HCEC 1CT (cell line): ENCODE measurements around the gene COPS7A.

Experiments used
- DNase-seq: peaks from one replicate; pipeline ENCODE4 v3.0.0-alpha.2; 2017

Gene COPS7A

DNA sequence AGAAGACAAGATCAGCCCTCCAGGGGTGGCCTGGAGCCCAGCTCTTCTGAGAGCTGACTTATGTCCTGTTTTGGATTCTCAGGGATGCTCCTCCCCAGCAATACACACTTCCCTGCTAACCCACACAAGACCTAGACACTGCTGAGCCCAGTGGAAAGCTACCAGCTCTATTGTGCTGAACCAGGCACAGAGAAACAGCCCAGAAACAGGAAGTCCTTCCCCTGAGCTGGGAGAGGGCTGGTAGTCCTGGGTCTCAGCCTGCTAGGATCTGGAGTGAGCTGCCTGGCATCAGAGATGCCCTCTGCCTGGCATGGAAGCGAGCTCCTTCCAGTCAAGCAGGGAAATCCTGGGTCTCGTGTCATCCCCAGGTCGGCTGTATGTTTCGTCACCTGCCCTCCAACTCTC, 47.2 kb downstream of the COPS7A start:
- DNase-seq = no peak

DNA sequence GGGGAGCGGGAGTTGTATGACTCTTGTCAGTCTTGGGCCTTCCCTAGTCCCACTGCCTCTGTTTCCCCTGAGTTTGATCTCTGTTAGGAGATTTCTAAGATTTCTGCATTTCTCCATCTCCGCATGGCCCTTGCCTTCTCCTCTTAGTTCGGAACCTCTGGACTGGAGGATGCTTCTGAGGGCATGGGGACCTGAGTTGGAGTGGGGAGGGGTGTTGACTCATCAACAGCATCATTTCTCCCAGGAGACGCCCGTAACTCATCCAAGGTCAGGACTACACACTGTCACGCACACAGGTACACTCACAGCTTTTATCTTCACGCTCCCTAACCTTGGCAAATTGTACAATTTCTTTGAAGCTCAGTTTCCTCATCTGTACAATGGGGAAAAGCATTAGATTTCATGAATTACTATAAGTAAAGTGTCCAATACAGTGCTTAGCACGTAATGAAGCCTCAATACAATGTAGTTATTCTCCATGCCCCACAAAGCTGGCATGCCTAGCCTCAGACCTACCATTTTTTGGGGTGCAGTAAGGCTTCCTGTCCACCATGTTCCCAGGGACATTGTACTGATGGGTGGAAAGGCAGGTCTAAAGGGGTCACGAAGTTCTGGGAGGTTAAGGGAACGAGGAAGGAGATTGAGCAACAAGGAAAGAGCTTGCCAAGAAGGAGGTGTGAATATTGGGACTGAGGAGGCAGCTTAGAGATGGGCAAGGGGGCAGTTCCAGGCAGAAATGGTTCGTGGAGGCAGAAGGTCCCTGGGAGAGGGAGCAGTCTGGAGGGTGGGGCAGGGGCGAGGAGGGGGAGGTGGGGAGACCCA, 47.9 kb downstream of the COPS7A start:
- no peak for DNase-seq

DNA sequence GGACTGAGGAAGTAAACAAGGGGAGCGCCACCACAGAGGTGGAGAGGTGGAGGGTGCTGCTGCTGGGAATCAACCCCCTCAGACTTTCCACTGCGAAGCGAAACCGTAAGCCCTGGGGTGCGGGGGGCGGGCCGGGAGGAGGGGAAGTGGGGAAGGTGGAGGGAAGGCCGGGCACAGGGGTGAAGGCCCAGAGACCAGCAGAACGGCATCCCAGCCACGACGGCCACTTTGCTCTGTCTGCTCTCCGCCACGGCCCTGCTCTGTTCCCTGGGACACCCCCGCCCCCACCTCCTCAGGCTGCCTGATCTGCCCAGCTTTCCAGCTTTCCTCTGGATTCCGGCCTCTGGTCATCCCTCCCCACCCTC, 48.5 kb downstream of the COPS7A start, which contains the start of gene LAG3:
TSS of gene LAG3 (plus strand) at position 190 of the 365 bp plus-strand sequence. CDS start 333 bp downstream, outside the sequence.
- DNase-seq = no peak

DNA sequence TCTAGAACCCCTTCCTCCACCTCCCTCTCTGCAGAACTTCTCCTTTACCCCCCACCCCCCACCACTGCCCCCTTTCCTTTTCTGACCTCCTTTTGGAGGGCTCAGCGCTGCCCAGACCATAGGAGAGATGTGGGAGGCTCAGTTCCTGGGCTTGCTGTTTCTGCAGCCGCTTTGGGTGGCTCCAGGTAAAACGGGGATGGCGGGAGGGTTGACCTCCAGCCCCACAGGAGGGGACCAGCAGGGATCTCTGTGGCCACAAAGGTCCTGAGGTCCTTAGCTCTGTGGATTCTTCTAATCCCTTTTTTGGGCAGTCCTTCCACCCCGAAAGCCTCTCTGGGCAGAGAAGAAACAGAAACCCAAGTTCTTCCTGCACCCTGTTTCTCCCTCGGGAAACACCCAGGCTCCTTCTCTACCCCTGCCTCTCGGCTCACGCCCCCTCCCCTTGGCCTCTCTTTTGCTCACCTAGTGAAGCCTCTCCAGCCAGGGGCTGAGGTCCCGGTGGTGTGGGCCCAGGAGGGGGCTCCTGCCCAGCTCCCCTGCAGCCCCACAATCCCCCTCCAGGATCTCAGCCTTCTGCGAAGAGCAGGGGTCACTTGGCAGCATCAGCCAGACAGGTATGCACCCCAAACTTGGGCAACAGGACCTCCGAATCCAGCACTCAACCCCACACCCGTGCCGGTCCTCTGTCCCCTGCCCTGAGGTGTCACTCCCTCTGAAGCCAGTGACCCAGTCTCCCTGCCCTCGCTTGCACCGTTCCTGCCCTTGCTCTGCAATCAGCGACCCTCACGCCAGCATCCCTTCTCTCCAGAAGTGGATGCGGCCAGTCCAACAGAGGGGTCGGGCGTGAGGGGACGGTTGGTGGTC, 49.1 kb downstream of the COPS7A start:
- no peak for DNase-seq

DNA sequence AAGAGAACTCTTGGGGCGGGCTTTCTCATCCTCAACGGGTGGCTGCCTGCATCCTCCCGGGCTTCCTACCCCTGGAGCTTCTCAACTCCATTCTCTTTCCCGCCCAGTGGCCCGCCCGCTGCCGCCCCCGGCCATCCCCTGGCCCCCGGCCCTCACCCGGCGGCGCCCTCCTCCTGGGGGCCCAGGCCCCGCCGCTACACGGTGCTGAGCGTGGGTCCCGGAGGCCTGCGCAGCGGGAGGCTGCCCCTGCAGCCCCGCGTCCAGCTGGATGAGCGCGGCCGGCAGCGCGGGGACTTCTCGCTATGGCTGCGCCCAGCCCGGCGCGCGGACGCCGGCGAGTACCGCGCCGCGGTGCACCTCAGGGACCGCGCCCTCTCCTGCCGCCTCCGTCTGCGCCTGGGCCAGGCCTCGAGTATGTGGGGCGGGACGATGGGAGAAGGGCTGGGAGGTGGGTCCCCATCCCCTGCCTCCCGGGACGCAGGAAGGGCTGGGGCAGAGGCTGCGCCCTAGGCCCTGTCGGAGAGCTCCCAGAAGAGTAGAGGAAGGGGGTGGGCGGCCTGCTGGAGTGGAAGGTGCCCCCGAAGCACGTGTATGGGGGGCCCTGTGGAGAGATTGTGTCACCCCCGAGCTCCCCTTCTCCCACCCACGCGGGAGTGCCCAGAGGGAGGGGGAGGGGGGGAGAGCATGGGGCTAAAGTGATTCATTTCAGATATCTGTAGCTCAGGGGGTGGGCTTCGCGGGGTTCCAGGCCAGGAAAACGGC, 49.9 kb downstream of the COPS7A start:
- no peak for DNase-seq

DNA sequence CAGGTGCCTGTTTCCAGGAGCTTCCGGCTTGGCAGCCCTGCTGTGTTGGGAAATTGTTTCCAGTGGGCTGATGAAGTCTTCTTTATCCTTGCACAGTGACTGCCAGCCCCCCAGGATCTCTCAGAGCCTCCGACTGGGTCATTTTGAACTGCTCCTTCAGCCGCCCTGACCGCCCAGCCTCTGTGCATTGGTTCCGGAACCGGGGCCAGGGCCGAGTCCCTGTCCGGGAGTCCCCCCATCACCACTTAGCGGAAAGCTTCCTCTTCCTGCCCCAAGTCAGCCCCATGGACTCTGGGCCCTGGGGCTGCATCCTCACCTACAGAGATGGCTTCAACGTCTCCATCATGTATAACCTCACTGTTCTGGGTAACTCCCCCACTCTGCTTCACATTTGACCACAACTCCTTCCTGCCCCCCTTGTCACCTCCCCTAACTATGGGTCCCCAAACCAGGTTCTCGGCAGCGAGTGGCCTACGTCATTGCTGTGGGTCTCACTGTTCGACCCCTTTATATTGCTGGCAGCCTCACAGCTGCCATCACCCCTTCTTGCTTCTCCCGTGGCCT, 50.7 kb downstream of the COPS7A start:
- no peak for DNase-seq

DNA sequence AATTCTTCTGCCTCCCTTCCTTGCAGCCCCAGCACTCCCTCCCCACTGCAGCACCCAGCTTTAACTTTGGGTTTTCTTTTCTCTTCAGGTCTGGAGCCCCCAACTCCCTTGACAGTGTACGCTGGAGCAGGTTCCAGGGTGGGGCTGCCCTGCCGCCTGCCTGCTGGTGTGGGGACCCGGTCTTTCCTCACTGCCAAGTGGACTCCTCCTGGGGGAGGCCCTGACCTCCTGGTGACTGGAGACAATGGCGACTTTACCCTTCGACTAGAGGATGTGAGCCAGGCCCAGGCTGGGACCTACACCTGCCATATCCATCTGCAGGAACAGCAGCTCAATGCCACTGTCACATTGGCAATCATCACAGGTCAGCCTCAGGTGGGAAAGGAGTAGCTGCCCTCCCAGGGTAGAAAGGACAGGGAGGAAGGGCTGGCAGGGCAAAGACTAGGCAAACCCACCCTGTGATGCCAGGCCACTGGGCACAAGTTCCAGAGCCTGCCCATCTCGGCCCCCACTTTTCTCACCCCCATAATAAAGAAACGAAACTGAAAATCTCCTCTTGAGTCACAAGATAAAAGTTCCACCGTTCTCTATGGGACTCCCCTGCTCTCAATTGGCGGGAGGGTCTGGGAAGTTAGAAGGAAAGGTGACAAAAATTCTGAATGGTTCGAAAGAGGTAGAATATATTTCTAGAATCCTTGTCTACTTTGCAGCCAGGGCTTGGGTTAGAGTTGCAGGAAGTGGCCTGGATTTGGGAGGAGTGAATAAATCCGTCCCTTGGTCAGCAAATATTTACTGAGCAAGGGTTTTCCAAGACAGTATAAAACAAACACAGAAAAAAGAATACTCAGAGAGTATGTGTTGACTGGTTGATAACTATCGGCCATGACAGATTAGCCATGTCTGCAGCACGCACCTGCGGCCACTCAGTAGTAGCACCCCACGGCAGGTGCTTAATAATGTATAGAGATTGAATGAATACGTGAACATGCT, 51.6 kb downstream of the COPS7A start:
- no peak for DNase-seq

DNA sequence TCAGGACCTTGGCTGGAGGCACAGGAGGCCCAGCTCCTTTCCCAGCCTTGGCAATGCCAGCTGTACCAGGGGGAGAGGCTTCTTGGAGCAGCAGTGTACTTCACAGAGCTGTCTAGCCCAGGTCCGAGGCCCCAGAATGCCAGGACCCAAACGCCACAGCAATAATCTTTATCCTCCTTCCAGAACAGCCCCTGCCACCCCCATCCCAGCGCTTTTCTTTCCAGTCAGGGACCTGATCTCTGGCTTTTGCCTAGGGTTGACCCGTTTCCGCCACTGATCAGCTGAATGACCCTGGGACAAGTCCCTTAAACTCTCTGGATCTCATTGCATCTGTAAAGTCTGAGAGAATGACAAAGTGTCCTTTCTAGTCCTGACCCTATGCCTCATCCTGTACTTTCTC, 53.5 kb downstream of the COPS7A start:
- DNase-seq = no peak

DNA sequence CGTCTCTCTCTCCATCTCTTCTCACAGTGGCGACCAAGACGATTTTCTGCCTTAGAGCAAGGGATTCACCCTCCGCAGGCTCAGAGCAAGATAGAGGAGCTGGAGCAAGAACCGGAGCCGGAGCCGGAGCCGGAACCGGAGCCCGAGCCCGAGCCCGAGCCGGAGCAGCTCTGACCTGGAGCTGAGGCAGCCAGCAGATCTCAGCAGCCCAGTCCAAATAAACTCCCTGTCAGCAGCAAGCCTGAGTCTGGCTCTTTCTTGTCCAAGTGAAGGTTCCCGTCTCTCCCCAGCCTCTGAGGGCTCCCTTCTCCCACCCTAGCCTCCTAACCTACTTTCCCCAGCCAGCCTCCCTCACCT, 54.3 kb downstream of the COPS7A start:
- DNase-seq = no peak

DNA sequence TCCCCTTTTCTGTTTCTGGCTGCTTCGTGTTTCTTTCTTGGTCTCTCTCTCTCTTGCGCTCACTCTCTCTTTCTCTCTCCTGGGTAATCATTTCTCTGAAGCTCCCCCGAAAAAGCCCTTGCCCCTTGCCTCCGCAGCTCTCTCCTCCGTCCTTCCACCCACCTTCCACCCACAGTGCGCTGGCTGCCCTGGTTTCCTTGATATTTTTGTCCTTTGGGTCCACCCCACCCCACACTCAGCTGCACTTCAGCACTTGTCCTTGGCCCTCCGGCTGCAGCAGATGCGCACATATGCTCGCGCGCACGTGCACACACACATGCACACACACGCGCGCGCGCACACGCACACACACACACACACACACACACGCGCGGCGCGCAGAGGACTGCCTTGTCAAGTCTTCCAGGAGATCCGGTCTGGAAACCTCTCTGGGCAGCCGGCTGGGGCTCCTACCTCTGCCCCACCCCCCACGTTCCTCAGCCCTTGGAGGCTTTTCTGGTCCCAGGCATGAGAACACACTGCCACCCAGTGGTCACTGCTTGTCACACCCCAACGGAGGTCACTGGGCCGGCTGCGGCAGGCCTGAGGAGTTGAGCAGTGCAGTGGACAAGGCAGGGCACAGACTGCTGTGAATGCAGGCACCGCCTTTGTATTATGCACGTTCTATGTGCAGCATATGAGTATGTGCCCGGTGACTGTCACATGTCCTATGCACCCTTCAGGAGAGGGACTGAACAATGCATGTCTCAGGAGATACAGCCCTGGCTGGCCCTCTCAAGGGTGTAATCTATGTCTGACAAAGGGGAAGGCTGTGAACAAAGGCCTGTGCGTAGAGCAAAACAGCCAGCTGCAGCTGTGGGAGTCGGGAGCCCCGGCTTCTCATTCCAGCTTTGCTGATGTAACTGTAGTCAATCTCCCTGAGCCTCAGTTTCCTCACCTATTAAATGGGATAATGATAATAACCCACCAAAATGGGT, 55.0 kb downstream of the COPS7A start:
- peak; percentile 88 for DNase-seq

DNA sequence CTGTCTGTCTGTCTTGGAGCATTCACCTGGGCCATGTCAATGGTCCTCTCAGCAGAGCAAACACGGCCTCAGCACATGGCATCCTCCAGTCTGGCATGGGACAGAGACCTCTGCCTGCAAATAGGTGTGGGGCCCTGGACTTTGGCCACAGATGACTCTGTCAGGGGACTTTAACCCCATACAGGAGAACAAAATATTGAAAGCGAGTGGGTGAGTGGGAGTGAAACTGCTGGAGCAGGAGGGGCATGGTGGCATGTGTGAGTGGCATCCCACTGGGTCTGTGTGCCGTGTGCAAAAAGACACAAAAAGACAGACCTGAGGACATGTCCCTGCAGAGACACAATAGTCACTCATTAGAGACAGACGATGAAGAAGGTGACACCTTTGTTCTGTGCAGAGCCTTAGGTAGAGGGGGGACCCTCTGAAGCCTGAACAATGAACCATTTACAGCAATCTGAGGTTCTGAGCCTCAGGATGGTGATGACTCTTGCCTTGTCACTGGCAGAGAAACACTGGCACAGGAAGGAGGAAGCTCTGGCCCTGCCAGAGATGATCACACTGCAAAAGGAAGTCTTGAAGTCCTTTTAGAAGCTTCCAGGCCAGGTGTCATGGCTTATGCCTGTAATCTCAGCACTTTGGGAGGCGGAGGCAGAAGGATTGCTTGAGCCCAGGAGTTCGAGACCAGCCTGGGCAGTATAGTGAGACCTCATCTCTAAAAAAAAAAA, 56.0 kb downstream of the COPS7A start:
- no peak for DNase-seq

DNA sequence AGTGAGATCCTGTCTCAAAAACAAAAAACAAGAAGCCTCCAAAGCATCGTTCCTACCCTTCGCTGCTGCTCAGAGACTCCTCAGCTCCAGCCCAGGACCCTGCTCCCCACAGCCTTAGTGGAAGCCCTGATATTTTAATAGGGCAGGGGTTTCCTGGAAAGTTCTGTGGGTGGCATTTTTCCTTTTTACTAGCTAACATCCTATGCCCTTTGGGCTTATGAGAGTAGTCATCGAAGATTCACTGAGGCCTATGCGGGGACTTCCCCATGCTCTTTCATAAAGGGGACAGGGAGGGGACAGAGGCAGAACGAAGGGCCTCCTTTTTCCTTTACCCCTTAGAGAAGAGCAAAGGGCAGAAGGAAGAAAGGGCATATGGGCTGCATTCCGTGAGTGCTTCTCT, 56.7 kb downstream of the COPS7A start:
- DNase-seq = no peak
